A549 (cell line): ENCODE results near the gene B9D2. TPM values are rescaled to one million over a fixed set of nuclear protein-coding genes. Genes with fewer than 3 reads are reported as not detected.
A peak's percentile ranks its signal among the peaks of the same experiment; 100 is the strongest.

Source experiments
- ATAC-seq, 2 experiments: fragments of 200-7000 bp in 1 of 2; fragments of >200 bp in 1 of 2; cut with Nextera tagmentation in 1 of 2; cut with Tn5 transposase in 1 of 2; 3 replicates each; pipeline versions ENCODE4 v1.8.0 to v1.9.1; 2018 to 2020; ENCODE audit warnings: mild to moderate bottlenecking in 1 of 2, moderate library complexity in 1 of 2
- CTCF ChIA-PET: fragments of 300-600 bp; sonication (Branson Sonifier 250); formaldehyde crosslinking; extraction: SDS; loops from one replicate; lab custom pipeline; 2021; ENCODE audit warnings: antibody characterized with exemption, inconsistent platforms; lab: Yijun Ruan, JAX
- POLR2A ChIA-PET: fragments of 350-600 bp; formaldehyde crosslinking; extraction: SDS; loops from one replicate; lab custom pipeline; 2021; ENCODE audit warnings: antibody characterized with exemption, inconsistent platforms; lab: Yijun Ruan, JAX
- DNase-seq, 2 experiments: peaks; one replicate each; pipeline versions ENCODE4 v3.0.0 to v3.0.0-alpha.2; 2011 to 2016; ENCODE audit warnings: low read depth in 1 of 2, low spot score in 1 of 2
- FAIRE-seq: peaks from 2 replicates; lab custom pipeline; 2011; peaks lifted over from hg19 to GRCh38; lab: Jason Lieb, UNC
- H3K27ac ChIP-seq, 2 experiments: fragments of >200 bp; sonication (Bioruptor Twin); formaldehyde crosslinking; 3 replicates each; pipeline ENCODE4 v1.5.1; 2016 to 2017
- H3K4me1 ChIP-seq: fragments of >200 bp; sonication (Bioruptor Twin); formaldehyde crosslinking; 3 replicates; pipeline ENCODE4 v1.6.1; 2016
- H3K4me2 ChIP-seq: fragments of >200 bp; sonication (Bioruptor Twin); formaldehyde crosslinking; 3 replicates; pipeline ENCODE4 v1.6.1; 2016
- H3K4me3 ChIP-seq: fragments of >200 bp; sonication (Bioruptor Twin); formaldehyde crosslinking; 3 replicates; pipeline ENCODE4 v1.5.1; 2016
- H3K9me3 ChIP-seq: fragments of >200 bp; sonication (Bioruptor Twin); formaldehyde crosslinking; 3 replicates; pipeline ENCODE4 v1.6.1; 2016
- BHLHE40 ChIP-seq: IDR thresholded peaks from 2 replicates; pipeline ENCODE4 v1.6.1; 2012; ENCODE audit warnings: low read depth, low read length, inconsistent platforms
- CBX2 ChIP-seq: fragments of 200-600 bp; sonication (generic); IDR thresholded peaks from 2 replicates; pipeline ENCODE4 v1.6.1; 2016; ENCODE audit warnings: low read depth, mild to moderate bottlenecking, borderline replicate concordance
- CEBPB ChIP-seq, 2 experiments: fragments of >200 bp in 1 of 2; sonication (Bioruptor Twin) in 1 of 2; formaldehyde crosslinking in 1 of 2; IDR thresholded peaks; 2 replicates each; pipeline ENCODE4 v1.6.1; 2012 to 2016
- CHD4 ChIP-seq: fragments of 200-600 bp; sonication (generic); IDR thresholded peaks from 2 replicates; pipeline ENCODE4 v1.6.1; 2016; ENCODE audit warnings: antibody characterized with exemption, mild to moderate bottlenecking, borderline replicate concordance
- EHF ChIP-seq: fragments of 250-450 bp; sonication (Bioruptor Pico); IDR thresholded peaks from 2 replicates; pipeline ENCODE4 v1.5.0; 2020; ENCODE audit warnings: mild to moderate bottlenecking
- EHMT2 ChIP-seq: fragments of 200-600 bp; sonication (generic); IDR thresholded peaks from 2 replicates; pipeline ENCODE4 v1.6.1; 2016; ENCODE audit warnings: antibody characterized with exemption, low read depth, mild to moderate bottlenecking, moderate library complexity
- FOXS1 ChIP-seq: fragments of 250-450 bp; sonication (Bioruptor Pico); IDR thresholded peaks from 2 replicates; pipeline ENCODE4 v1.5.0; 2020; ENCODE audit warnings: mild to moderate bottlenecking, moderate library complexity
- HDAC2 ChIP-seq: fragments of 200-600 bp; sonication (generic); IDR thresholded peaks from 2 replicates; pipeline ENCODE4 v1.6.1; 2016
- HOXB5 ChIP-seq: fragments of 250-450 bp; sonication (Bioruptor Pico); IDR thresholded peaks from 2 replicates; pipeline ENCODE4 v1.5.0; 2020; ENCODE audit warnings: mild to moderate bottlenecking, moderate library complexity
- KDM1A ChIP-seq: fragments of 200-600 bp; sonication (generic); IDR thresholded peaks from 2 replicates; pipeline ENCODE4 v1.6.1; 2016; ENCODE audit warnings: low read depth, mild to moderate bottlenecking
- KDM5A ChIP-seq: fragments of 200-600 bp; sonication (generic); IDR thresholded peaks from 2 replicates; pipeline ENCODE4 v1.6.1; 2016; ENCODE audit warnings: antibody characterized with exemption, mild to moderate bottlenecking
- MAZ ChIP-seq: fragments of 150-350 bp; IDR thresholded peaks from 2 replicates; pipeline ENCODE4 v1.6.1; 2014; ENCODE audit warnings: antibody characterized with exemption, low read depth, low read length, borderline replicate concordance
- MYC ChIP-seq: IDR thresholded peaks from 2 replicates; pipeline ENCODE4 v1.6.1; 2012; ENCODE audit warnings: mild to moderate bottlenecking, inconsistent platforms, low read length, improper control_type of control experiment, borderline replicate concordance
- NFE2L2 ChIP-seq: fragments of 150-350 bp; conservative IDR thresholded peaks from 2 replicates; pipeline ENCODE4 v1.6.1; 2014; ENCODE audit warnings: low read length
- PHF8 ChIP-seq: fragments of 200-600 bp; sonication (generic); IDR thresholded peaks from 2 replicates; pipeline ENCODE4 v1.6.1; 2016; ENCODE audit warnings: low read depth, mild to moderate bottlenecking, antibody characterized with exemption, moderate library complexity, borderline replicate concordance
- SMC3 ChIP-seq: fragments of >200 bp; sonication (Bioruptor Twin); formaldehyde crosslinking; IDR thresholded peaks from 3 replicates; pipeline ENCODE4 v1.6.1; 2018; ENCODE audit warnings: inconsistent platforms
- TP53 ChIP-seq: fragments of 250-450 bp; sonication (Bioruptor Pico); IDR thresholded peaks from 2 replicates; pipeline ENCODE4 v1.5.0; 2021; ENCODE audit warnings: mild to moderate bottlenecking, moderate library complexity
- ZNF302 ChIP-seq: fragments of 250-450 bp; sonication (Bioruptor Pico); IDR thresholded peaks from 2 replicates; pipeline ENCODE4 v1.9.0; 2021; ENCODE audit warnings: inconsistent platforms, mild to moderate bottlenecking, moderate library complexity
- WGBS: methylation state at CpG from one replicate; pipeline ENCODE4 v1.1.6; 2017; ENCODE audit errors: missing lambda C conversion rate; 5-methylcytosine and 5-hydroxymethylcytosine counted together
- polyA plus RNA-seq, 4 experiments: library from polyadenylated mRNA; depleted of rRNA in 3 of 4; stranded (reverse); fragments of >200 nt; fragmentation: RNase III in 1 of 4; extraction: RNeasy Plus Mini Kit Qiagen cat#74134 plus additional on column Dnase treatment in 1 of 4; gene quantifications; 2 replicates in 3 of 4; 3 replicates in 1 of 4; pipeline ENCODE4 v1.2.3, GENCODE V29; 2011 to 2017
- TF ChIP-seq, protein P1 (sequence below): fragments of 250-450 bp; sonication (Bioruptor Pico); IDR thresholded peaks from 2 replicates; pipeline ENCODE4 v1.5.0; 2021; ENCODE audit warnings: mild to moderate bottlenecking, moderate library complexity, borderline replicate concordance
- TF ChIP-seq, protein P2 (sequence below): fragments of >200 bp; sonication (Bioruptor Twin); formaldehyde crosslinking; IDR thresholded peaks from 2 replicates; pipeline ENCODE4 v1.6.1; 2016
- TF ChIP-seq, protein P3 (sequence below): IDR thresholded peaks from 2 replicates; pipeline ENCODE4 v1.6.1; 2012; ENCODE audit warnings: low read depth, borderline replicate concordance

Gene B9D2
- polyA plus RNA-seq, 2 of the 4 experiments (the other 2 are of a cell fraction), result 19.6 to 22.5 TPM

DNA sequence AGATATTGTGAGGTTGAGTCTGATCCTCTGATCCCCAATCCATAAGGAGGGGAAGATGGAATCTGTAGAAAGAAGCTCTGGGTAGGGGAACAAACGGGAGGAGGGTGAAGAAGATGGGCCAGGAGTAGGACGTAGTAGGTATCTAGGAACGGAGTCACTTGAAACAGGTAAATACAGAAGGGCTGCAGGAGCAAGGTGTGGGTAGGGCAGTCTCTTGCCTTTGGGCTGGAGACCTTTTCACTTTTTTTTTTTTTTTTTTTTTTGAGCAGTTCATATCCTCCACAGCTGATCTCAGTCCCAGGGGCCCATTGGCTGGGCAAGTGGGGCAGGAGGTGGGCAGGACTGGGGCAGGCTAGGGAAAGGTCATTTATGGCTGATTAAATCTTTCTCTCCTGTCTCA, 35.1 kb upstream of the B9D2 start:
- Histone ChIP-seq H3K4me3 (peak overlapping the region; percentile 67; the same call in 1 of the 3 replicates), H3K27ac (no peak overlapping the region), H3K4me2 (peak overlapping the region; percentile 88), H3K4me1 (peaks cover 20% of the 10 kb centered on the region), H3K9me3 (no peaks in the 10 kb centered on the region)
- ChIA-PET POLR2A (interaction anchor here (0.6 to 0.9 kb wide), 2 partner anchors 10 to 19 kb away, joined by 3 to 4 read pairs; no protein-coding TSS in a partner anchor), CTCF (interaction anchor here (0.8 to 2.4 kb wide), 9 partner anchors 8 to 172 kb away, joined by 3 to 9 read pairs (median 4); no protein-coding TSS in a partner anchor)
- ATAC-seq (no peak), DNase-seq (no peak), FAIRE-seq (no peak)
- no peak for TF ChIP-seq CBX2
- TF ChIP-seq HOXB5 (CRISPR knock-in tag), result no peak
- no peak for TF ChIP-seq FOXS1 (CRISPR knock-in tag)
- no peak for TF ChIP-seq CEBPB (IDR thresholded peaks at IDR 0.05)
- no peak for TF ChIP-seq EHMT2
- TF ChIP-seq KDM1A, result no peak
- TF ChIP-seq, protein P1, sequence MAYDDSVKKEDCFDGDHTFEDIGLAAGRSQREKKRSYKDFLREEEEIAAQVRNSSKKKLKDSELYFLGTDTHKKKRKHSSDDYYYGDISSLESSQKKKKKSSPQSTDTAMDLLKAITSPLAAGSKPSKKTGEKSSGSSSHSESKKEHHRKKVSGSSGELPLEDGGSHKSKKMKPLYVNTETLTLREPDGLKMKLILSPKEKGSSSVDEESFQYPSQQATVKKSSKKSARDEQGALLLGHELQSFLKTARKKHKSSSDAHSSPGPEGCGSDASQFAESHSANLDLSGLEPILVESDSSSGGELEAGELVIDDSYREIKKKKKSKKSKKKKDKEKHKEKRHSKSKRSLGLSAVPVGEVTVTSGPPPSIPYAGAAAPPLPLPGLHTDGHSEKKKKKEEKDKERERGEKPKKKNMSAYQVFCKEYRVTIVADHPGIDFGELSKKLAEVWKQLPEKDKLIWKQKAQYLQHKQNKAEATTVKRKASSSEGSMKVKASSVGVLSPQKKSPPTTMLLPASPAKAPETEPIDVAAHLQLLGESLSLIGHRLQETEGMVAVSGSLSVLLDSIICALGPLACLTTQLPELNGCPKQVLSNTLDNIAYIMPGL (CRISPR knock-in tag), result no peak
- no peak for TF ChIP-seq CHD4
- TF ChIP-seq NFE2L2, result no peak
- TF ChIP-seq, protein P2, sequence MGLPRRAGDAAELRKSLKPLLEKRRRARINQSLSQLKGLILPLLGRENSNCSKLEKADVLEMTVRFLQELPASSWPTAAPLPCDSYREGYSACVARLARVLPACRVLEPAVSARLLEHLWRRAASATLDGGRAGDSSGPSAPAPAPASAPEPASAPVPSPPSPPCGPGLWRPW, result no peak
- TF ChIP-seq ZNF302, result no peak
- TF ChIP-seq BHLHE40, result no peak
- TF ChIP-seq TP53, result no peak
- TF ChIP-seq SMC3, result no peak
- WGBS, result 71% methylated on average over 3 of the region's 3 CpGs

DNA sequence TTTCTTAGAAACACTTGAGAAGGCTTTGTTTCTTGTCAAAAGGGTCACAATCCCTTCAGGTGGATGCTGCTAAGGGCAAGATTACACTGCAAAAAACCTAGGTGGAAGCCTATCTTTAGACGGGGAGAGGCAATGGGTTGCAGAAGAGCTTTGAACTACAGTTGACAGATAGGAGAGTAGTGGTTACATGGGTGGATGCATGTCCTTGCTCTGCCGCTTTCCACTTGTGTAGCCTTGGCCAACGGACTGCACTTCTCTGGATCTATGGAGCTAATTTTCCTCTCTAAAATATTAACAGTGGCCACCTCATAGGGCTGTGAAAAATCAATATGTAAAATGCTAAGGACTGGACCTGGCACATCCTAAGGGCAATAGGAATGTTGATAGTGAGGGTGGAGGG, 34.6 kb upstream of the B9D2 start:
- DNase-seq, result no peak
- FAIRE-seq, result no peak
- peaks cover 20% of the 10 kb centered on the region for H3K4me1 ChIP-seq
- peak overlapping the region; percentile 67 for H3K4me3 ChIP-seq
- CTCF ChIA-PET, result interaction anchor here (0.8 to 2.4 kb wide), 10 partner anchors 9 to 172 kb away, joined by 3 to 9 read pairs (median 4); partner anchors contain the start of gene DMAC2
- peak overlapping the region in 1 of 2 experiments; percentile 87; a peak in 4 of 6 replicates for H3K27ac ChIP-seq
- H3K4me2 ChIP-seq, result peak overlapping the region; percentile 88
- no peaks in the 10 kb centered on the region for H3K9me3 ChIP-seq
- POLR2A ChIA-PET, result interaction anchor here (0.9 kb wide), 1 partner anchor 10 kb away, joined by 3 read pairs; no protein-coding TSS in a partner anchor
- ATAC-seq, result no peak
- 66% methylated on average over 3 of the region's 3 CpGs for WGBS
- TF ChIP-seq HDAC2, result no peak
- TF ChIP-seq MYC, result 0 out of 2 replicates have a peak, but pooled peaks have one; percentile 4
- TF ChIP-seq EHF (CRISPR knock-in tag), result no peak

DNA sequence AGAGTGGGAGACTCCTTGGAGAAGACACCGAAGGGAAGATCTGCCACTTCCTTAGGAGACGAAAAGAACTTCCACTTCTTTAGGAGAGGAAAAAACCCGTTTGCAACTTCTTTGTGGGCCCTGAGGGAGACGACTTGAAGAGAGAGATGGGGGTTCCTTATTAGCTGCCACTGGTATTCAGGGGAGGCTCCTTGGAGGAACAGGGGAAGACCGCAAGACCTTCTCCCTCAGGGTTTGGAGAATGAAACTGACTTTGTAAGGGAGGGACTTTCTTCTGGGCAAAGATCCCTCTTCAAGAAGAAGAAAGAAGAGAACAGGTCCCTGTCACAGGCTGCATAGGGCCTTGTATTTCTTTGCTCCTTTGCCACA, 34.1 kb upstream of the B9D2 start:
- ChIA-PET POLR2A (no interaction called here), CTCF (interaction anchor here (0.8 to 2.4 kb wide), 6 partner anchors 9 to 173 kb away, joined by 3 to 9 read pairs (median 4); partner anchors contain the start of gene DMAC2)
- peak overlapping the region; percentile 67 for H3K4me3 ChIP-seq
- no peaks in the 10 kb centered on the region for H3K9me3 ChIP-seq
- TF ChIP-seq MAZ (no peak), KDM5A (peak; percentile 62; the same call in 1 of the 2 replicates), PHF8 (0 out of 2 replicates have a peak, but pooled peaks have one; percentile 11)
- TF ChIP-seq, protein P3, sequence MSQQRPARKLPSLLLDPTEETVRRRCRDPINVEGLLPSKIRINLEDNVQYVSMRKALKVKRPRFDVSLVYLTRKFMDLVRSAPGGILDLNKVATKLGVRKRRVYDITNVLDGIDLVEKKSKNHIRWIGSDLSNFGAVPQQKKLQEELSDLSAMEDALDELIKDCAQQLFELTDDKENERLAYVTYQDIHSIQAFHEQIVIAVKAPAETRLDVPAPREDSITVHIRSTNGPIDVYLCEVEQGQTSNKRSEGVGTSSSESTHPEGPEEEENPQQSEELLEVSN, result no peak
- ATAC-seq (peak in 1 of 2 experiments; percentile 1; a peak in 1 of 6 replicates), FAIRE-seq (no peak), DNase-seq (no peak)
- WGBS, result under 1% methylated on average over 5 of the region's 5 CpGs
- H3K4me2 ChIP-seq, result peak overlapping the region; percentile 88
- H3K4me1 ChIP-seq, result peaks cover 20% of the 10 kb centered on the region
- H3K27ac ChIP-seq, result peak overlapping the region; percentile 79 to 87
